H1 (cell line): ENCODE data around the gene AAGAB.

Experiments used
- EP300 ChIP-seq, 2 experiments: IDR thresholded peaks; 1 replicate in 1 of 2; 2 replicates in 1 of 2; pipeline ENCODE4 v1.6.1; 2011 to 2012; ENCODE audit warnings: low read depth in 2 of 2, low read length in 2 of 2, mild to moderate bottlenecking in 2 of 2, borderline replicate concordance in 1 of 2, inconsistent platforms in 1 of 2, moderate library complexity in 1 of 2
- NRF1 ChIP-seq: IDR thresholded peaks from 2 replicates; pipeline ENCODE4 v1.6.1; 2011; ENCODE audit warnings: mild to moderate bottlenecking, low read depth, low read length, improper control_type of control experiment
- POLR2AphosphoS5 ChIP-seq: IDR thresholded peaks from 2 replicates; pipeline ENCODE4 v1.6.1; 2011; ENCODE audit warnings: low read depth, low read length
- RBBP5 ChIP-seq: IDR thresholded peaks from 2 replicates; pipeline ENCODE4 v1.7.1; 2012; ENCODE audit warnings: low read depth, mild to moderate bottlenecking, inconsistent platforms, low read length, moderate library complexity, borderline replicate concordance
- TF ChIP-seq, protein P1 (sequence below), 3 experiments: IDR thresholded peaks; 1 replicate in 2 of 3; 2 replicates in 1 of 3; pipeline versions ENCODE4 v1.5.1 to v1.6.1; 2011; ENCODE audit warnings: low read length in 3 of 3, mild to moderate bottlenecking in 3 of 3, inconsistent platforms in 2 of 3, low read depth in 1 of 3, moderate library complexity in 1 of 3; ENCODE audit not compliant: insufficient read depth in 1 of 3; ENCODE audit errors: control extremely low read depth in 1 of 3

DNA sequence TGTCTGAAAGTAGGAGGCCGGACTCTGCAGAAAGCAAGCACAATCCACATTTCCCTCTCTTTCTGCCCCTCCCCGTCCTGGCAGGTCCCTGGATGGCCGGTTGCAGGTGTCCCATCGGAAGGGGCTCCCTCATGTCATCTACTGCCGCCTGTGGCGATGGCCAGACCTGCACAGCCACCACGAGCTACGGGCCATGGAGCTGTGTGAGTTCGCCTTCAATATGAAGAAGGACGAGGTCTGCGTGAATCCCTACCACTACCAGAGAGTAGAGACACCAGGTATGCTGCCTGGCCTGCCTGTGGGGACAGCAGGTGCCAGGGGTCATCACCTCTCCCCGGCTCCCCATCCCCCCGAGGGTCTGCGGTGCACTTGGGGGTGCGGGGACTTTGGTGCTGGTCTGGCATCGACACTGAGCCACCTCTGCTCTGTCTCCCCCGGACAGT, 89.6 kb downstream of the AAGAB start:
- TF ChIP-seq POLR2AphosphoS5: no peak
- TF ChIP-seq EP300 (IDR thresholded peaks at IDR 0.05; ENCODE audit: borderline replicate concordance in 1 of 2, low read depth in 2 of 2, low read length in 2 of 2): no peak
- no peak for TF ChIP-seq RBBP5
- TF ChIP-seq NRF1: no peak
- TF ChIP-seq, protein P1, sequence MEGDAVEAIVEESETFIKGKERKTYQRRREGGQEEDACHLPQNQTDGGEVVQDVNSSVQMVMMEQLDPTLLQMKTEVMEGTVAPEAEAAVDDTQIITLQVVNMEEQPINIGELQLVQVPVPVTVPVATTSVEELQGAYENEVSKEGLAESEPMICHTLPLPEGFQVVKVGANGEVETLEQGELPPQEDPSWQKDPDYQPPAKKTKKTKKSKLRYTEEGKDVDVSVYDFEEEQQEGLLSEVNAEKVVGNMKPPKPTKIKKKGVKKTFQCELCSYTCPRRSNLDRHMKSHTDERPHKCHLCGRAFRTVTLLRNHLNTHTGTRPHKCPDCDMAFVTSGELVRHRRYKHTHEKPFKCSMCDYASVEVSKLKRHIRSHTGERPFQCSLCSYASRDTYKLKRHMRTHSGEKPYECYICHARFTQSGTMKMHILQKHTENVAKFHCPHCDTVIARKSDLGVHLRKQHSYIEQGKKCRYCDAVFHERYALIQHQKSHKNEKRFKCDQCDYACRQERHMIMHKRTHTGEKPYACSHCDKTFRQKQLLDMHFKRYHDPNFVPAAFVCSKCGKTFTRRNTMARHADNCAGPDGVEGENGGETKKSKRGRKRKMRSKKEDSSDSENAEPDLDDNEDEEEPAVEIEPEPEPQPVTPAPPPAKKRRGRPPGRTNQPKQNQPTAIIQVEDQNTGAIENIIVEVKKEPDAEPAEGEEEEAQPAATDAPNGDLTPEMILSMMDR (IDR thresholded peaks at IDR 0.05; ENCODE audit: control extremely low read depth in 1 of 3, insufficient read depth in 1 of 3, low read depth in 1 of 3, low read length in 3 of 3): peak; percentile 37 to 51 (median 41); a peak in 3 of 4 replicates
